ENCODE results near the gene PDE6B.
"Not testable (repeated sequence)": the region's sequence is repeated elsewhere in the genome, so short reads cannot be mapped to it uniquely, and the experiment has no call there.

The PDE6B gene

GRCh38 chr4:622996-623913 is 2.1 kb upstream of the PDE6B start:
- no peak for DNase-seq

- DNase-seq = no peak
Measured at GRCh38 chr4:623914-624566, 1.3 kb upstream of the PDE6B start.

GRCh38 chr4:625631-626161 is 323 bp downstream of the PDE6B start:
- no peak for DNase-seq

GRCh38 chr4:626201-627091 is 1.1 kb downstream of the PDE6B start:
- DNase-seq = no peak

- DNase-seq = no peak
Measured at GRCh38 chr4:627347-628125, 2.2 kb downstream of the PDE6B start.

GRCh38 chr4:628311-628741 is 3.0 kb downstream of the PDE6B start:
- DNase-seq = no peak

- no peak for DNase-seq
Measured at GRCh38 chr4:628821-629635, 3.7 kb downstream of the PDE6B start.

GRCh38 chr4:629636-629914 is 4.2 kb downstream of the PDE6B start:
- no peak for DNase-seq

- DNase-seq = no peak
Measured at GRCh38 chr4:629915-630641, 4.7 kb downstream of the PDE6B start.

- no peak for DNase-seq
Measured at GRCh38 chr4:630656-631055, 5.3 kb downstream of the PDE6B start.

- no peak for DNase-seq
Measured at GRCh38 chr4:632196-632790, 6.9 kb downstream of the PDE6B start.

GRCh38 chr4:632926-633325 is 7.6 kb downstream of the PDE6B start:
- no peak for DNase-seq

- DNase-seq = no peak
Measured at GRCh38 chr4:633406-633805, 8.0 kb downstream of the PDE6B start.

GRCh38 chr4:633976-634598 is 8.7 kb downstream of the PDE6B start:
- DNase-seq = no peak

- DNase-seq = no peak
Measured at GRCh38 chr4:634599-634985, 9.2 kb downstream of the PDE6B start.

- DNase-seq = not testable (repeated sequence)
Measured at GRCh38 chr4:635066-635835, 9.9 kb downstream of the PDE6B start.

- DNase-seq = no peak
Measured at GRCh38 chr4:635851-636627, 10.7 kb downstream of the PDE6B start.

GRCh38 chr4:636628-637159 is 11.3 kb downstream of the PDE6B start:
- DNase-seq = no peak

Data from bone marrow (tissue), 2 donors.